D721Med (cell line): Measurements from ENCODE around the gene NSD1.
"Not testable (repeated sequence)": the region's sequence is repeated elsewhere in the genome, so short reads cannot be mapped to it uniquely, and the experiment has no call there.

Source experiments
- DNase-seq: peaks from one replicate; pipeline ENCODE4 v3.0.0; 2011; ENCODE audit warnings: low spot score; ENCODE audit not compliant: insufficient read length
- FAIRE-seq: peaks from 2 replicates; lab custom pipeline; 2011; peaks lifted over from hg19 to GRCh38; lab: Jason Lieb, UNC
- TF ChIP-seq, protein P1 (sequence below): IDR thresholded peaks from 2 replicates; pipeline ENCODE4 v1.5.1; 2012; ENCODE audit warnings: mild to moderate bottlenecking, control low read depth; ENCODE audit not compliant: insufficient read depth; ENCODE audit errors: missing control alignments

NSD1 gene

DNA sequence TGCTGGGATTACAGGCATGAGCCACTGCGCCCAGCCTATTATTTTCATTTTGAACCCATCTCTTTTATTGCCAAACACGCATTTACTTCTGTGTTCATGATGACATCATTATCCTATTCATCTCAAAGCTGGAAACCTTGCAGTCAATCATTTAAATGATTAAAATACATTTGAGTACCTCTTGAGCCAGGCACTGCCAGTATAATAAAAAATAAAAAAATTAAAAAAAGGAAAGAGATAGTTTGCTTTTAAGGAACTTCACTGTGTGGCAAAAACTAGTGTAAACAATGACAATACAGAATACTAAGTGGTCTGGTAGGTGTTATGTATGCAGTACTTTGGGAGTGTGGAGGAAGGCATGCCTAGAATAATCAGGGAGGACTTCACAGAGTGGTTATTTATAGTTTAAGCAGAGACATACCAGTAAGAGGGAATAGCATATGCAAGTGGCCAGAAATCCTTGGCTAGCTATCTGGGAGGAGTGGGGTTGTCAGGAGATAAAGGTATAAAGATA lies 8.6 kb downstream of the NSD1 start:
- no peak for FAIRE-seq
- TF ChIP-seq, protein P1, sequence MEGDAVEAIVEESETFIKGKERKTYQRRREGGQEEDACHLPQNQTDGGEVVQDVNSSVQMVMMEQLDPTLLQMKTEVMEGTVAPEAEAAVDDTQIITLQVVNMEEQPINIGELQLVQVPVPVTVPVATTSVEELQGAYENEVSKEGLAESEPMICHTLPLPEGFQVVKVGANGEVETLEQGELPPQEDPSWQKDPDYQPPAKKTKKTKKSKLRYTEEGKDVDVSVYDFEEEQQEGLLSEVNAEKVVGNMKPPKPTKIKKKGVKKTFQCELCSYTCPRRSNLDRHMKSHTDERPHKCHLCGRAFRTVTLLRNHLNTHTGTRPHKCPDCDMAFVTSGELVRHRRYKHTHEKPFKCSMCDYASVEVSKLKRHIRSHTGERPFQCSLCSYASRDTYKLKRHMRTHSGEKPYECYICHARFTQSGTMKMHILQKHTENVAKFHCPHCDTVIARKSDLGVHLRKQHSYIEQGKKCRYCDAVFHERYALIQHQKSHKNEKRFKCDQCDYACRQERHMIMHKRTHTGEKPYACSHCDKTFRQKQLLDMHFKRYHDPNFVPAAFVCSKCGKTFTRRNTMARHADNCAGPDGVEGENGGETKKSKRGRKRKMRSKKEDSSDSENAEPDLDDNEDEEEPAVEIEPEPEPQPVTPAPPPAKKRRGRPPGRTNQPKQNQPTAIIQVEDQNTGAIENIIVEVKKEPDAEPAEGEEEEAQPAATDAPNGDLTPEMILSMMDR = no peak
- DNase-seq = no peak

DNA sequence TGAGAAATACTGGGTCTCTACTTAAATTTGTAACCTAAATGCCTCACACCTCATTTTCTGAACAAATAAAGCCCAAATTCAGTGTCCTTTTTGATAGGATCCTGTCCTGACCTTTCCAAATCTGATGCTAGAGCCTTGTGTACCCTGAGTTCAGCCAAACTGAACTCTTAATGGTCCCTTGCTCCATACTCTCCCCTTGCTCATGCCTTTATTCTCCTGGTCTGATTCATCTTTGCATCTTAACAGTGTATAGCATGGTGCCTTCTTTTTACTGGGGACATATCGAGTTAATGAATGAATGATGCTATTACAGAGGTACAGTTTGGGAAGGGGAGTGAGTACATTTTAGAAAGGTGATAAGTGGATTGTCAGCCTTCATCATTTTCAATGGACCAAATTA lies 9.2 kb downstream of the NSD1 start:
- TF ChIP-seq, protein P1 = no peak
- no peak for FAIRE-seq
- DNase-seq = no peak

DNA sequence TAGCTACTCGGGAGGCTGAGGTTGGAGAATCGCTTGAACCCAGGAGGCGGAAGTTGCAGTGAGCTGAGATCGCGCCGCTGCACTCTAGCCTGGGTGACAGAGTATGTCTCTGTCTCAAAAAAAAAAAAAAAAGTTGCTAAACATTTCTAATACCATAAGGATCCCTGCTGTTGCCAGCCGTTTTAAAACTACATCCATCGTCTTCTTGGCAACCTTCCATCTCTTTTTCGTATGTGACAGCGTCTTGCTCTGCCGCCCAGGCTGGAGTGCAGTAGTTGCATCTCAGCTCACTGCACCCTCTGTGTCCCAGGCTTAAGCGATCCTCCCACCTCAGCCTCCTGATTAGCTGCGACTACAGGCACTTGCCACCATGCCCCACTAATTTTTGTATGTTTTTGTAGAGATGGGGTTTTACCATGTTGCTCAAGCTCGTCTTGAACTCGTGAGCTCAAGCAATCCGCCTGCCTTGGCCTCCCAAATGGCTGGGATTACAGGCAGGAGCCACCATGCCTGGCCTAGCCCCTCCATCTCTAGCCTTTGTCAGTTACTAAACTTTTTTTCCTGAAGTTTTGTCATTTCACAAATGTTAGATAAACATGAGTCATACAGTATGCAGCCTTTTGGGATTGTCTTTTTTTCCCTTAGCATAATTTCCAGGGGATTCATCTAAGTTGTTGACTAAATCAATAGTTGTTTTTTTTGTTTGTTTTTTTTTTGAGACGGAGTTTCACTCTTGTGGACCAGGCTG lies 13.5 kb downstream of the NSD1 start:
- FAIRE-seq (no peak), DNase-seq (no peak)
- TF ChIP-seq, protein P1 = no peak

DNA sequence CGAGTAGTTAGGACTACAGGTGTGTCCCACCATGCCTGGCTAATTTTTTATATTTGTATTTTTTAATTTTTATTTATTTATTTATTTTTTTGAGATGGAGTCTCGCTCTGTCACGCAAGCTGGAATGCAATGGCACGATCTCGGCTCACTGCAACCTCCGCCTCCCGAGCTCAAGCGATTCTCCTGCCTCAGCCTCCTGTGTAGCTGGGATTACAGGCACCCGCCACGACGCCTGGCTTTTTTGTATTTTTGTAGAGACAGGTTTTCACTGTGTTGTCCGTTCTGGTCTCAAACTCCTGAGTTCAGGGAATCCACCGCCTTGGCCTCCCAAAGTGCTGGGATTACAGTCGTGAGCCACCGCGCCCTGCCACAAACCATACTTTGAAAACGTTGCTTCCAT lies 16.5 kb downstream of the NSD1 start:
- not testable (repeated sequence) for FAIRE-seq, DNase-seq

DNA sequence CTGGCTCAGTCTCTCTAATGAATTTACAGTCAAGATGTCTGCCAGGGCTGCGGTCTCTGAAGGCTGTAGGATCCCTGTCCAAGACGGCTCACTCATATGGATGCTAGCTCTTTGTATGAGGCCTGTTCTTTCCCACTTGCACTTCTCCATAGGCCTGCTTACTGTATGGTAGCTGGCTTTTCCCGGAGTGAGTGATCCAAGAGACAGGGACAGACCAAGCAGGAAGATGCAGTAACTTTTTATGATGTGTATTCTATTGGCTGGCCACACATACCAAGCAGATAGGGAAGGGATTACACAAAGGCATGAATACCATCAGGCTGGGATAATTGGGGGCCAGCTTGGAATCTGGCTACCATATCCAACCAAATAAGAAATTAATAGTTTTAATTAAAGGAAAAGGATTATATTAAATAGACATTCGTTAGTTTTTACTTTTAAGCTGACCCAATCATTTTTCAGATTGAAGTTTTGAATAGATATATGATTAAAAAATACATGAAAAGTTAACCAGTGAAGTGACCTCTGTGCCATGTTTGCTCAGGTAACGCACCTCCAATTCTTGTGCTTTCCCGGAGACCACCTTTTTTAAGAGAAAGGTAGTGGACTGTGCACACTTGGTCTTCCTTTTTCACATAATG lies 20.6 kb downstream of the NSD1 start:
- TF ChIP-seq, protein P1 = no peak
- FAIRE-seq = no peak
- no peak for DNase-seq

DNA sequence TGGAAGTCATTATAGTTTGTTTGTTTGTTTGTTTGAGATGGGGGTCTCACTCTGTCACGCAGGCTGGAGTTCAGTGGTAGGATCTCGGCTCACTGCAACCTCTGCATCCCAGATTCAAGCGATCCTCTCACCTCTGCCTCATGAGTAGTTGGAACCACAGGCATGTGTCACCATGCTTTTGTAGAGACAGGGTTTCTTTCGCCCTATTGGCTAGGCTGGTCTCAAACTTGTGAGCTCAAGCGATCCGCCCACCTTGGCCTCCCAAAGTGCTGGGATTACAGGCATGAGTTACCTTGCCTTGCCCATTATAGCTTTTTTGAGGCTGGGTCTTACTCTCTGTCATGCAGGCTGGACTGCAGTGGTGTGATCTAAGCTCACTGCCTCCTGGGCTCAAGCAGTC lies 28.8 kb downstream of the NSD1 start:
- no peak for FAIRE-seq
- TF ChIP-seq, protein P1 = no peak
- DNase-seq = no peak

DNA sequence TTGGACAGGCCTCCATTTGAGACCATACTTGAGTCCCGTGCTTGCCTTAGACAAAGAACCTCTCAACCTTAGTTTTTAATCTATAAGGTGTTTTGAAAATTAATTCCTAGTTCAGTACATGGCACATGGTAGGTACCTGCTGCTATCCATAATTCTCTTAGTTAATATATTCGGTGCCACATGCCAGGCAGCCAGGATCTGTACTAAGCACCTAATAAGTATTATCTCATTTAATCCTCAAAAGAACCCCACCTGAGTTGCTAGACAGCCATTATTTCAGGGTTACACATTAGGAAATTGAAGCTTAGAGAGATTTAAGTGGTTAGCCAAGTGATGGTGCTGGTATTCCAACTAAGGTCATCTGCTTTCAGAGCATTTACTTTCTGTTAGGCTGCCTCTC lies 29.9 kb downstream of the NSD1 start:
- FAIRE-seq (peak; percentile 44), DNase-seq (peak; percentile 48)
- TF ChIP-seq, protein P1 = no peak
